Smooth muscle cell of the pulmonary artery (primary cell): ENCODE results near the gene ADD3. TPM values are rescaled to one million over a fixed set of nuclear protein-coding genes. Genes with fewer than 3 reads are reported as not detected.

Experiments
- total RNA-seq: library from RNA; depleted of rRNA; stranded (reverse); fragments of >200 nt; gene quantifications from 2 replicates; pipeline ENCODE4 v1.2.3, GENCODE V29; 2014

Gene ADD3, protein sequence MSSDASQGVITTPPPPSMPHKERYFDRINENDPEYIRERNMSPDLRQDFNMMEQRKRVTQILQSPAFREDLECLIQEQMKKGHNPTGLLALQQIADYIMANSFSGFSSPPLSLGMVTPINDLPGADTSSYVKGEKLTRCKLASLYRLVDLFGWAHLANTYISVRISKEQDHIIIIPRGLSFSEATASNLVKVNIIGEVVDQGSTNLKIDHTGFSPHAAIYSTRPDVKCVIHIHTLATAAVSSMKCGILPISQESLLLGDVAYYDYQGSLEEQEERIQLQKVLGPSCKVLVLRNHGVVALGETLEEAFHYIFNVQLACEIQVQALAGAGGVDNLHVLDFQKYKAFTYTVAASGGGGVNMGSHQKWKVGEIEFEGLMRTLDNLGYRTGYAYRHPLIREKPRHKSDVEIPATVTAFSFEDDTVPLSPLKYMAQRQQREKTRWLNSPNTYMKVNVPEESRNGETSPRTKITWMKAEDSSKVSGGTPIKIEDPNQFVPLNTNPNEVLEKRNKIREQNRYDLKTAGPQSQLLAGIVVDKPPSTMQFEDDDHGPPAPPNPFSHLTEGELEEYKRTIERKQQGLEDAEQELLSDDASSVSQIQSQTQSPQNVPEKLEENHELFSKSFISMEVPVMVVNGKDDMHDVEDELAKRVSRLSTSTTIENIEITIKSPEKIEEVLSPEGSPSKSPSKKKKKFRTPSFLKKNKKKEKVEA
- 242 and 400 TPM in 2 replicates for total RNA-seq

DNA sequence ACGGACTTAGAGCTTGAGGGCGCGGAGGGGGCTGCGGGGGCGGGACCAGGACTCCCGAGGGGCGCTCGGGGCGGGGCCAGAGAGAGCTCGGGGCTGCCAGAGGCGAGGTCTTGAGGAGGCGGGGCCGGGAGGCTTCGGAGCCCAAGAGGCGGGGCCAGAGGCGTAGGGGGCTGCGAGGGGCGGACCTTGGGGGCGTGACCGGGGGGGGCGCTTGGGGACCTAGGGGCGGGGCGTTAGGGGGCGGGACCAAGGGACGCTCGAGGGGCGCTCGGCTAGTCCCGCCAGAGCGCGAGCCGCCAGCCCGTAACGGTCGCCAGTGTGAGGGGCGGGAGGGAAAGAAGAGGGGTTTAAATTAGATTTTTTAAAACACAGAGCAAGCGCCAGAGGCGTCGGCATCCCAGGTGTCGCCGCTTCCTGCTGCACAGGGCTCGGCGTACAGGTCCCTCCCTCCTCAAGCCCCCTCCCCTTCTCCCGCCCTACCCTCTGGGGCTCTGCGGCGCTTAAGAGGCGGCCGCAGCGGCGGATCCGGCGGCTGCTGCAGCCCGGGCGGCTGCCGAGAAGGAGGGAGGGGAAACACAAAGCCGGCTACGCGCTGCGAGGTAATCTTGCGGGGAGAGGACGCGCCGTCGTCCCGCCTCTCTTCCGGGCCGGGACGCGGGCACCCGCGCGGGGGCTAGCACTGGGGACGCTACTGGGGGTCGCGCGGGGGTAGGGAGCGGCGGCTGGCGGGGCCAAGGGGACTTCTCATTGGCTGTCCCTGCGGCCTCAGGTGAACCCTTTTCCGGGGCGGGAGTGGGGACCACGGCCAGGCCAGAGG lies at the start of gene ADD3:
ADD3 (plus strand) TSS at position 284 of the 817 bp plus-strand sequence. CDS start 92,670 bp downstream, outside the sequence.

Other genes with a start within 250 kb of the ADD3 start
- 185 and 226 TPM in 2 replicates for gene XPNPEP1, start 84.5 kb upstream of the ADD3 start, total RNA-seq
- 47.1 and 50.0 TPM in 2 replicates for gene MXI1, start 199.6 kb downstream of the ADD3 start, total RNA-seq